ENCODE measurements around the gene SC5D. TPM values are rescaled to one million over a fixed set of nuclear protein-coding genes. Genes with fewer than 3 reads are reported as not detected.

Gene SC5D, protein sequence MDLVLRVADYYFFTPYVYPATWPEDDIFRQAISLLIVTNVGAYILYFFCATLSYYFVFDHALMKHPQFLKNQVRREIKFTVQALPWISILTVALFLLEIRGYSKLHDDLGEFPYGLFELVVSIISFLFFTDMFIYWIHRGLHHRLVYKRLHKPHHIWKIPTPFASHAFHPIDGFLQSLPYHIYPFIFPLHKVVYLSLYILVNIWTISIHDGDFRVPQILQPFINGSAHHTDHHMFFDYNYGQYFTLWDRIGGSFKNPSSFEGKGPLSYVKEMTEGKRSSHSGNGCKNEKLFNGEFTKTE
- total RNA-seq: 32.1 and 38.4 TPM in 2 replicates

DNA sequence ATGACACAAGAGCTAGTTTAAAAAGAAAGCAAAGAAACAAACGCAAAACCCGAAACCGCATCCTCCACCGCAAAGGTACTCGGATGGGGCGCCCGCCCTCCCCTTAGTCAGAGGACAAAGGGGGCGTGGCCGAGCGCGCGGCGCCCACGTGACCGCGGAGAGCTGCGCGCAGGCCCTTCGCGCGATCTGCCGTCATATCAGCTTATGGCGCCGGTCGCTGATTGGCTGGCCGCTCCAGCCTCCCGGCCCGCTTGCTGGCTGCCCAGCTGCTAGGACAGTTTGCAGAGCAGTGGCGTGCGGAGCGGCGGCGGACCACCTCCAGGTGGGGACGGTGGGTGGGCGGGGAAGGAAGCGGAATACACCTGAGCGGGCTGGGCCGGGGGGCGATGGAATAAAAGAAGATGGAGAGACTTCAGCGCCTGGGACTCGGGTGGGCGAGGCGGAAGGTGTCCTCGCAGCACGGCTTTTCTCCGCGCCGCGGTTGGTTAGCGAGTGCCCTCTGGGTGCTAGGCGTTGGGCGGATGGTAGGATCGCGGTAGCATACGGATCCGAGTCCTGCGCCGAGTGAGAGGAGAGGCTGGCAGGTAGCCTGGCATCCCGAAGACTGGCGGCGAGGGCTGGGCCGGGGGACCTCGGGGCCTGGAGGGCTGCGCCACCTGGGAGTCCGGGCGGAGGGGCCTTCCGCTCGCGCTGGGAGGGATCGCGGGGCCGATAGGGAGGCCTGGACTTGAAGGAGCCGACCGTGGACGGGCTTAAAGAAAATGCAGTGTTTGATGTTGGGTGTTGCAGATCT, at the start of gene SC5D:
SC5D (plus strand) TSS at position 277 of the 793 bp plus-strand sequence. CDS start 10,605 bp downstream, outside the sequence.

Other genes starting within 250 kb of the SC5D start
- 0.40 and 0.44 TPM in 2 replicates for gene TECTA, start 191.5 kb upstream of the SC5D start, total RNA-seq
- 0.66 and 2.0 TPM in 2 replicates for gene SORL1, start 159.5 kb downstream of the SC5D start, total RNA-seq

Data from aortic smooth muscle cell (primary cell).